Activated CD4-positive, CD25-positive, alpha-beta regulatory T cell treated with anti-CD3 and anti-CD28 coated beads, Interleukin-2, amount 50 U/mL, for 16 hours (primary cell): Measurements from ENCODE around the gene PGC.

Experiments
- DNase-seq: peaks from one replicate; pipeline ENCODE4 v3.0.0-alpha.2; 2020; ENCODE audit warnings: low read depth, low spot score

The PGC gene

GRCh38 chr6:41697861-41698781 is 49.1 kb downstream of the PGC start:
- DNase-seq: no peak

GRCh38 chr6:41696788-41697187 is 50.4 kb downstream of the PGC start:
- DNase-seq: no peak

GRCh38 chr6:41695825-41696224 is 51.4 kb downstream of the PGC start:
- no peak for DNase-seq

- DNase-seq: no peak
Observed at GRCh38 chr6:41694815-41695526, 52.2 kb downstream of the PGC start.

GRCh38 chr6:41693281-41694240 is 53.6 kb downstream of the PGC start:
- no peak for DNase-seq

GRCh38 chr6:41692730-41693129 is 54.5 kb downstream of the PGC start:
- no peak for DNase-seq

GRCh38 chr6:41692080-41692675 is 55.0 kb downstream of the PGC start:
- DNase-seq: no peak

- DNase-seq: no peak
Observed at GRCh38 chr6:41691426-41692079, 55.6 kb downstream of the PGC start.

- DNase-seq: no peak
Observed at GRCh38 chr6:41690541-41691330, 56.5 kb downstream of the PGC start.

GRCh38 chr6:41689171-41690008 is 57.8 kb downstream of the PGC start:
- no peak for DNase-seq

- no peak for DNase-seq
Observed at GRCh38 chr6:41688256-41688965, 58.8 kb downstream of the PGC start.

- no peak for DNase-seq
Observed at GRCh38 chr6:41687501-41688175, 59.6 kb downstream of the PGC start.
